Nephron (organoid): ENCODE results near the gene CD99L2.

Experiments used
- H3K27ac Mint-ChIP-seq, 3 experiments: 2 replicates each; pipeline ENCODE4 v1.8.0; 2020; ENCODE audit warnings: mixed read lengths in 3 of 3, mild to moderate bottlenecking in 2 of 3, moderate library complexity in 1 of 3
- H3K27me3 Mint-ChIP-seq: 2 replicates; pipeline ENCODE4 v1.8.0; 2021; ENCODE audit warnings: low read depth, mild to moderate bottlenecking, moderate library complexity, mixed read lengths
- H3K36me3 Mint-ChIP-seq: 2 replicates; pipeline ENCODE4 v1.8.0; 2020; ENCODE audit warnings: low read depth, mixed read lengths
- H3K4me1 Mint-ChIP-seq: 2 replicates; pipeline ENCODE4 v1.8.0; 2020; ENCODE audit warnings: mixed read lengths
- H3K4me3 Mint-ChIP-seq, 3 experiments: 2 replicates each; pipeline ENCODE4 v1.8.0; 2020; ENCODE audit warnings: mild to moderate bottlenecking in 3 of 3, mixed read lengths in 3 of 3, moderate library complexity in 2 of 3
- H3K9me3 Mint-ChIP-seq: 2 replicates; pipeline ENCODE4 v1.8.0; 2020; ENCODE audit warnings: mixed read lengths
- TF ChIP-seq, protein P1 (sequence below), 3 experiments: fragments of 200-600 bp; sonication (generic); IDR thresholded peaks; one replicate each; pipeline ENCODE4 v1.5.0; 2021; ENCODE audit warnings: antibody characterized with exemption in 3 of 3; ENCODE audit not compliant: unreplicated experiment in 3 of 3

Gene CD99L2

DNA sequence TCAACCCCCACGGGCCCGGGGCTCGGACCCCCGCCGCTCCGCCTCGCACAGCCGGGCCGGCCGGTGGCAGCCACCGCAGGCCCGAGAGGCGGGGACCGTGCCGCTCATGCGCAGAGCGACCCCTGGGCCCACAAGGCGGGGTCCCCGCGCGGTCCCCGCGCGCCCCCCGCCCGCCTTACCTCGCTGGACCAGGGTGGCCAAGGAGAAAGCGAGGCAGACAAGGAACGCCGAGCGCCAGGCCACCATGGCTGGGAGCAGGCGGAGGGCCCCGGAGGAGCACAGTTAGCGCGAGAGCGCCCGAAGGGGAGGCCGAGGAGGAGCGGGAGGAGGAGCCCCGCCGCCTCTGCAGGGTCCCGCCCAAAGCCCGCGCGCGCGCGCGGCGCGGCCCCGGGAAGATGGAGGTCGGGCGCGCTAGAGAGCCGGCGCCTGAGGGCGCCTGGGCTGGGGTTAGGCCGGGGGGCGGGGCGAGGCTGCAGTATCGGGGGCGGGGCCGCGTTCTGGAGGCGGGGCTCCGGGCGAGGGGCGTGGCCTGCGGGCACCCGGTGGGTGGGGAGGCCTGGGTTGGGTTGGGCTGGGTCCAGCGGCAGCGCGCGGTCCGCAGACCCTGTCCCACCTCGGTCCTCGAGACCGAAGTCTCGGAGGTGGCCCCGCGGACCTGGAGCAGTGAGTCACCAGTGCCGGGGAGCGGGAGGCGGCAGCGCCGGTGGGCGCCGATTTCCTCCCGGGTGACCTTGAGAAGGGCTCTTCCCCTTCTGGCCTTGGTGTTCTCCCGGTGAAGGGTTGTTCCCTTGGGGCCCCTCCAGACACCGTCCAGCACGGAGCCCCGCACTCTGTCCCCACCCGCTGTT is at the start of gene CD99L2:
TSS of gene CD99L2 (minus strand) at position 326 of the 848 bp plus-strand sequence. CDS start at position 246, 80 bp downstream.
- TF ChIP-seq, protein P1, sequence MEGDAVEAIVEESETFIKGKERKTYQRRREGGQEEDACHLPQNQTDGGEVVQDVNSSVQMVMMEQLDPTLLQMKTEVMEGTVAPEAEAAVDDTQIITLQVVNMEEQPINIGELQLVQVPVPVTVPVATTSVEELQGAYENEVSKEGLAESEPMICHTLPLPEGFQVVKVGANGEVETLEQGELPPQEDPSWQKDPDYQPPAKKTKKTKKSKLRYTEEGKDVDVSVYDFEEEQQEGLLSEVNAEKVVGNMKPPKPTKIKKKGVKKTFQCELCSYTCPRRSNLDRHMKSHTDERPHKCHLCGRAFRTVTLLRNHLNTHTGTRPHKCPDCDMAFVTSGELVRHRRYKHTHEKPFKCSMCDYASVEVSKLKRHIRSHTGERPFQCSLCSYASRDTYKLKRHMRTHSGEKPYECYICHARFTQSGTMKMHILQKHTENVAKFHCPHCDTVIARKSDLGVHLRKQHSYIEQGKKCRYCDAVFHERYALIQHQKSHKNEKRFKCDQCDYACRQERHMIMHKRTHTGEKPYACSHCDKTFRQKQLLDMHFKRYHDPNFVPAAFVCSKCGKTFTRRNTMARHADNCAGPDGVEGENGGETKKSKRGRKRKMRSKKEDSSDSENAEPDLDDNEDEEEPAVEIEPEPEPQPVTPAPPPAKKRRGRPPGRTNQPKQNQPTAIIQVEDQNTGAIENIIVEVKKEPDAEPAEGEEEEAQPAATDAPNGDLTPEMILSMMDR (IDR thresholded peaks at IDR 0.05; ENCODE audit: unreplicated experiment in 3 of 3), result no peak
- H3K27me3 Mint-ChIP-seq, result peaks cover under 1% of the 10 kb centered on the region
- peak within 1 kb of the TSS; percentile 85 to 91 (median 90) for H3K4me3 Mint-ChIP-seq
- no peaks in the 10 kb centered on the region for H3K9me3 Mint-ChIP-seq
- H3K36me3 Mint-ChIP-seq, result peaks cover 6% of the 10 kb centered on the region
- H3K4me1 Mint-ChIP-seq, result peaks cover 8% of the 10 kb centered on the region
- H3K27ac Mint-ChIP-seq, result peak within 1 kb of the TSS; percentile 42 to 86 (median 82)

- TF ChIP-seq, protein P1 (IDR thresholded peaks at IDR 0.05; ENCODE audit: unreplicated experiment in 3 of 3), result no peak
- Mint-ChIP-seq H3K9me3 (peaks cover 5% of the 10 kb centered on the region), H3K27me3 (no peaks in the 10 kb centered on the region), H3K36me3 (no peaks in the 10 kb centered on the region), H3K4me3 (no peak overlapping the region), H3K4me1 (no peaks in the 10 kb centered on the region), H3K27ac (no peak overlapping the region)
Measured at GRCh38 chrX:150944233-150944632, 45.8 kb upstream of the CD99L2 start.

- Mint-ChIP-seq H3K27me3 (no peaks in the 10 kb centered on the region), H3K27ac (no peak overlapping the region), H3K4me1 (no peaks in the 10 kb centered on the region), H3K4me3 (no peak overlapping the region), H3K36me3 (no peaks in the 10 kb centered on the region), H3K9me3 (peaks cover 5% of the 10 kb centered on the region)
- TF ChIP-seq, protein P1 (IDR thresholded peaks at IDR 0.05; ENCODE audit: unreplicated experiment in 3 of 3), result no peak
Measured at GRCh38 chrX:150942942-150943594, 44.6 kb upstream of the CD99L2 start.

- H3K9me3 Mint-ChIP-seq, result peaks cover 10% of the 10 kb centered on the region
- no peak overlapping the region for H3K4me3 Mint-ChIP-seq
- no peak overlapping the region for H3K27ac Mint-ChIP-seq
- H3K4me1 Mint-ChIP-seq, result no peaks in the 10 kb centered on the region
- TF ChIP-seq, protein P1 (IDR thresholded peaks at IDR 0.05; ENCODE audit: unreplicated experiment in 3 of 3), result no peak
- no peaks in the 10 kb centered on the region for H3K27me3 Mint-ChIP-seq
- H3K36me3 Mint-ChIP-seq, result no peaks in the 10 kb centered on the region
Measured at GRCh38 chrX:150941580-150941979, 43.1 kb upstream of the CD99L2 start.

GRCh38 chrX:150940844-150941495 is 42.5 kb upstream of the CD99L2 start:
- Mint-ChIP-seq H3K9me3 (peaks cover 10% of the 10 kb centered on the region), H3K27ac (no peak overlapping the region), H3K36me3 (no peaks in the 10 kb centered on the region), H3K4me3 (no peak overlapping the region), H3K27me3 (no peaks in the 10 kb centered on the region), H3K4me1 (no peaks in the 10 kb centered on the region)
- TF ChIP-seq, protein P1 (IDR thresholded peaks at IDR 0.05; ENCODE audit: unreplicated experiment in 3 of 3), result no peak
